HG03064 (cell line): ENCODE results near the gene ESRRG.
"Not testable (repeated sequence)": the region's sequence is repeated elsewhere in the genome, so short reads cannot be mapped to it uniquely, and the experiment has no call there.

Experiments
- ATAC-seq: cut with Tn5 transposase; IDR thresholded peaks from one replicate; pipeline ENCODE4 v1.9.1; 2021; ENCODE audit warnings: low read depth; ENCODE audit not compliant: unreplicated experiment

Gene ESRRG

GRCh38 chr1:216710055-216710454 is 13.2 kb downstream of the ESRRG start:
- ATAC-seq, result no peak

DNA sequence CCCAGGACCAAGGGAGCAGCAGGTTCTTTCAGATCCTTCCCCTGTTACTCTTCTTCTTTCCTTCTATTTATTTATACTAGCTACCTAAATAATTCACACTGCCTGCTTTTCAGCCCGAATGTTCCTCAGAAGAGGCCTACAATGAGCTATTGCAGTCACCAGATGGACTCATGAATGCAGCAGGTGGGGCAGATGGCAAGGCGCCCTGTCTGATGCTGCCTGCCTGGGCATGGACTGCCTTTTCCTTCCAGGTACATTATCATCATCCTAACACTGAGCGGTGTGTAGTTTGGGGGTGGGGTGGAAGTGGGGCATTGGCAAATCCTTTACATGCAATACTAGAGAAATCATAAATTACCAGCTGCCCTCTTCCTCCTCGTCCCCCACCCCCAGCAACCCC is 17.6 kb downstream of the ESRRG start:
- no peak for ATAC-seq

GRCh38 chr1:216704065-216704464 is 19.2 kb downstream of the ESRRG start:
- ATAC-seq, result not testable (repeated sequence)

- ATAC-seq, result no peak
Measured at GRCh38 chr1:216702170-216702569, 21.1 kb downstream of the ESRRG start.

- no peak for ATAC-seq
Measured at GRCh38 chr1:216700779-216701178, 22.4 kb downstream of the ESRRG start.

- no peak for ATAC-seq
Measured at GRCh38 chr1:216691710-216692109, 31.5 kb downstream of the ESRRG start.

DNA sequence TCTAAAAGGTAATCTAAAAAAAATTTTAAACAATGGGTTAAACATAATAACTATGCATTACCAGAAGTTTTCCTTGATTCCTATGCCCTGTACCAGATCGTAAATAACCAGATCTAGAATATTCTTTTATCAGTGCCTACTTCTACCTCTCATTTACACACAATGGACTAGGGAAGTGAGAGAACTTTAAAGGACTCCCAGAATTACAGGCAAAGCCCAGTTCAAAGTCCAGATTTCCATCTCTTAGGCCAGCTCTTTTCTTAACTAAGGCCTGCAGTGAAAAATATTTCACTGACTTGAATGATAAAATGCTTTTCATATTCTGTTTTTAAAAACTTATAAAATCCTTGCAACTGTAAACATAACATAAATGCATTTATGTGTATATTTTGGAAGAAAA is 32.6 kb downstream of the ESRRG start:
- ATAC-seq, result no peak

GRCh38 chr1:216688127-216688657 is 35.0 kb downstream of the ESRRG start:
- no peak for ATAC-seq

- ATAC-seq, result no peak
Measured at GRCh38 chr1:216686860-216687766, 36.1 kb downstream of the ESRRG start.

- ATAC-seq, result no peak
Measured at GRCh38 chr1:216682752-216683151, 40.5 kb downstream of the ESRRG start.

DNA sequence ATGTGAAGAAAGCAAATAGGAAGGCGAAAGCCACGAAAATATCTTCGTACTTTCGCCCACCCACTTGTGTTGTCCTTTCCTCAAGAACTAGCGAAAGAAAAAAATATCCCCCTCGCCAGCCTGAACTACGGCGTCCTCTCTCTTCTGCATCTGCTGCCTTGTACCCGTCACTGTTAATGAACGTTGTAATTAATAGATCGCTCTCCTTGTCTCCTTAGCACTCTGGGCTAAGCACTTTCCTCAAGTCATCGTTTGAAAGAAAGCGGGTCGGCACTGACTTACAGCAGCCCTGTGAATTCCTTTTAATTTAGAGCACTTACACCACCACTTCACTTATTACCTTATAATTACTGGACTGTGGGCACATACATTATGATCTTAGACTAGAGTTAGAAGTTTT is 44.1 kb downstream of the ESRRG start:
- ATAC-seq, result no peak

DNA sequence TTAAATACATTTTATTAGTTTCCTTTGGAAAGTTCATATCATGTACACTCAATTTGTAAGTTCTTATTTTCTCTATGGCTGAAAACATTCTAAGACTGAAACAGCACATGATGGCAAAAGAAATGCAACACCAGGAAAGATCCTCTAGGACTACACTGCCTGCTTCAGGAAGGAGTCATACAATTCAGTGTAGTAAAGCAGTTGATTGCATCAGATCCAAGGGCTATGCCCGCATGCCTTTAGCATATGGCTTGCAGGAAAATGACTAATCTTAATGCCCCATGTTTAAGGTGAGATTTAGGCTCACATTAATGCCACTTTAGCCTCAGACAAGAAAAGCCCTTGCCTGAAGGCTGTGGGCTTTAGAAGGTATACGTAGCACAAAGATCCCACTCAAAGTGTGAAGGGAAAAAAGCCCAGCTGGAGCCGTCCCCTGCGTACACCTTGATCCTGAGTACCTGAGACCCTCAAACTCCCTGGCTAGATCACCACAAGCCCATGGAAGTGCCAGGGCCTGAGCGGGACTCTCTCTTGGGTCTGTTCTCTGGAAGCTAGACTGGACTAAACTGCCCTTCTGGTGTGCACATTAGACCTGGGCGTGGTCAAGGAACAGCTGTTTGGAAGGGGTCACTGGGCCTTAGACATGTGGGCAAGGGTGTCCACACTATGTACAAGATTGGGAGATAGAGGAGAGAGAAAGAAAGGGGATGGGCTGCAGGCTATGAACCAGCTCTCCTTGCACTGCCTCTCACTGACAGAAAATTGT is 52.9 kb downstream of the ESRRG start:
- no peak for ATAC-seq

DNA sequence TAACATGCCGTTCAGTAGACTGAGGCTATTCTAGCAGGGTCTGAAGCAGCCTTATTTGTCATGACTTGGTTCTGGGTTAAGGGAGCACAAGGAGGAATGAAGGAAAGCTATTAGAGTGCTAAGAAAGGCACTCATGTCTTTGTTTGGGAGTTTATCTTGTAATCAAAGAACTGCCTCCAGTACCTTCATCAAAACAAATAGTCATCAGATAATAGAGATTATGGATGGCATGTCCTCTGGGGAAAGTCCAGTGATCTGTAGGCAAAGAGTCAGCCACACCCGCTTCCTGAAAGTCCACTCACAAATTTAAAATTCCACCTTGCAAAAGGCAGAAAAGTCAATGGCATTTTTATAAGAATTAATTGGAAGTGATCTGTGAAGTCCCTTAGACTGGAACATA is 56.8 kb downstream of the ESRRG start:
- no peak for ATAC-seq

DNA sequence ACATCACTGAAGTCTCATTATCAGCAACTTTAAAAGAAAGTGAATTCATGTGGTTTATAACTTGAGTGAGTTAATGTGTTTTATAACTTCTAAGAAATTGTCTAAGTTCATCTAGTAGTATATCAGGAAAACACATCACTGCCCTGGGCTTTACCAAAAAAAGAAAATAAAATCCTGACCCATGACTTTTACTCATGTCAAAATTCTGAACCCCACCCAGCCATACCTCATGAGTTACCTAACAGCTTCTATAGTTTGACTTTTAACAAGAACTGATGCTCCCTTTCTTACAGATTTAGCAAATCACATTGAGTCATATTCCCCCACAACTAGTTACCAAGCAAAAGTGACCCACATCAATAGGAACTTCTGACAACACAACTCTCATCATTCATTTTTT is 57.4 kb downstream of the ESRRG start:
- no peak for ATAC-seq

DNA sequence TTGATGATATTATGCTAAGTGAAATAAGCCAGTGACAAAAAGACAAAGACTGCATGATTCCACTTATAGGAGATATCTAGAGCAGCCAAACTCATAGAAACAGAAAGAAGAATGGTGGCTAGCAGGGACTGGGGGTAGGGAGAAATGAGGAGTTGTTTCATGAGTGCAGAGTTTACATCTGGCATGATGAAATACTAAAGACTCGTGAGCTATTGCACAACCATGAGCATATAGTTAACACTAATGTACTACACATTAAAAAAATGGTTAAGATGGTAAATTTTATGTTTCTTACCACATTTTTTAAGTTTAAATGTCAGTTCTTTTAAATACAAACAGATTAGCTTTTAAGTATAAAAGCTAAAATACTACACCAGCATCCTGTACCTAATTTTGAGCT is 57.8 kb downstream of the ESRRG start:
- no peak for ATAC-seq

DNA sequence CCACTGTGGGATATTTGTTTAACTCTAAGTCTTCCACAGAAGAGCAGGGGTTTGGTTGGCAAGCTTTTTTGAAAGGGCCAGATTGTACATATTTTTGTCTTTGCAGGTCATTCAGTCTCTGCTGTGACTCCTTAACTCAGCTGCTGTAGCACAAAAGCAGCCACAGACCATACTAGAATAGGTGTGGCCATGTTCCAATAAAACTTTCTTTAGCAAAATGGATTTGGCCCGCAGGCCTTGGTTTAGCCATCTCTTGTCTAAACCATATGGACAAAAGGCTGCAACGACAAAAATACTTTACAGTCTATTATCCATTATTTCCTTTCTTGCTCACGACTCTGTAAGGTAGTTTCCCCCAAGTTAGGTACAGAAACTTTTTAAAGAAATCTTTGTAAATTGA is 60.5 kb downstream of the ESRRG start:
- no peak for ATAC-seq

DNA sequence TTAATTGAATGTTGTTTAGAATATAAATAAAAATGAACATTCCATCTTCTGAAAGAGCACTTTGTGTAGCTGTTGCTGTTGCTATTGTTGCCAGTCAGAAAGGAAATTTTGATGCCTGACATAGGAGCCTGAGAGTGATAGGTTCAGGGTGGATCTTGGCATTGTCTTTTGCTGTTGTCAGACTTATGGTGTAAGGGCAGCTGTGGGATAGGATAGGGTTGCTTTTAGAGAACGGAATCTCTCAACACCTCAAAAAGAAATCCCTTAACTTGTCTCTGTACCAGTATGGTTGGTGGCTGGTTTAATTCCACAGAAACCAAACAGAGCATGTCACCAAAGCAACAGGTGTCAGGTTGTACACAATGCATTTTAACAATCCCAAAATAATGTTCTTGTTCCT is 62.7 kb downstream of the ESRRG start:
- ATAC-seq, result no peak

GRCh38 chr1:216653001-216653400 is 70.2 kb downstream of the ESRRG start:
- ATAC-seq, result no peak

DNA sequence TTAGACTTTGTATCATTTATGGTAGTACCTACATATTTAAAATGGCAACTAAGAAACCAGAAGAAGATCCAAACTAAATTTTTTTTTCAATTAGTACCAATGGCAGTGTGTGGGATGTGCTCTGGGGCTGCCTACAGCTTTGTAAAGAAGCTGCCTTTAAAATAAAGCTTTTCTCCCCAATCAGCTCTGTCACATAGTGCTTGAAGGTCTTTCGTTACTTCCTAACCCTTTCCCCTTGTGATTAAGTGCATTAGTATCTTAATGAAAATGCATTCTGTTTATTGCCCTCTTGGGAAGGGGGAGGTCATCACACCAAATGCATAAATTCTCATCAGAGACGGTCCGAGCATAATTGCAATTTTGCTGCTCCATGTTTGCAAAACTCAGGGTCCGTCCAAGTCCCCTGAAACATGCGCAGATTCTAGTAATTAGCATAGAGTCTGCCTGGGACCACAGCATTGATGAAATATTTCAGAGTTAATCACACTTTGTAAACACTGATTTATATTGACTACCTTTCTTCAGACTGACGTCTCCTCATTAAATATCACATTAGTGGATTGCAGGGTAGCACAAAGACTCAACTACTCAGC is 71.3 kb downstream of the ESRRG start:
- ATAC-seq, result no peak

GRCh38 chr1:216643176-216643575 is 80.1 kb downstream of the ESRRG start:
- ATAC-seq, result no peak
